CD4-positive, alpha-beta T cell treated with Interleukin-1 beta for 1 hour (primary cell): ENCODE measurements around the gene COL23A1.

Experiments used
- DNase-seq, 2 donors: peaks; one replicate each; pipeline ENCODE4 v3.0.0-alpha.2; 2020 to 2022

Gene COL23A1

DNA sequence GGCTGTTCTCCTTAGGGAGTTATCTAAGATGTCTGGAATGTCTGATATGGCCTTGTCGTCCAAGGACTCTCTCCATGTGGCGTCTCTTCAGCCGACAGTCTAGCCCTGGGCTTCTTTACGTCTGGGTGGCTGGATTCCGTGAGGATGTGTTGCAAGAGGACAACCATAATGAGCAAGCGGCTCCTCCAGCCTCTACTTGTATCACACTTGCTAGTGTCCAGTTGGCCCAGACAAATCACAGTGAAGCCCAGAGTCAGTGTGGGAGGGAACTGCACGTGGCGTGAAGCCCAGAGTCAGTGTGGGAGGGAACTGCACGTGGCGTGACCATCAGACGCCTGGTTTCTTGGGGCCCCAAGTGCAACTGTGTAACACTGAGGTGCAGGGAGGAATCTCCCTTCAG, 61.1 kb downstream of the COL23A1 start:
- DNase-seq: no peak

DNA sequence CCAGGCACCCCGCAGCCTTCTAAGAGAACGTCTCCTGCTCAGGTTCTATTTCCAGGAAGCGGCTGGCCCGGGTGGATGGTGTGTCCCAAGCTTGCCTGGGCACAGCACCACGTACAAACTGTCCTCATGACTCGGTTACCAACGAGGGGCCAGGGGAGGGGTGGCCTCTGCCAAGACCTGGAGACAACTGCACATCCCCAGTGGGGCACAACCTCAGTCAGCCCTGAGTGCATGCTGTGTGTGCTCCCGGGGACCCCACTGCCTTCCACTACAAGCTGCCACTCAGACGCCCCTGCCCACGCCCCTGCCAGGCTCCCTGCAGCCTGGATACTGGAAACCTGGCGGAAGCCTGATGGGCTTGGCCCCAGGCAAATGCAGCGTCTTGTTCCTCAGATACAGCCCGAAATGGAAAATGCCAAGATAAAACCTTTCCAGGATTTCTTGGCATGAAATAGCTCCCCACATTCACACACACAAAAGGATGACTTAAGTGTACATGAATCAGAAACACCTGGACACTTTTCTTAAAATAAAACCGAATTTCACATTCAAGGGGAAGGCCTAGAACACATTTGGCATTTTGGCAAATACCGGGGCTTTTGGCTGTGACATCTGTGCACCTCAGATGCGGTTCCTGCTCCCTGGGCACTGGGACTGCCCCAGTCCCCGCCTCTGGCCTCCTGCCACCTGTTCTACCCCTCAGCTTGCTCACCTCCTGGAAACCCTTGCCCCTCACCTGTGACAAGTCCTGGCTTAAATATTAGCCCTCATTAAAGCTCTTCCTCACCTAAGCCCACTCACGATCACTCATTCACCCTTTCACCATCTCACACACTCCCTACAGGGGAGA, 62.5 kb downstream of the COL23A1 start:
- DNase-seq: no peak

DNA sequence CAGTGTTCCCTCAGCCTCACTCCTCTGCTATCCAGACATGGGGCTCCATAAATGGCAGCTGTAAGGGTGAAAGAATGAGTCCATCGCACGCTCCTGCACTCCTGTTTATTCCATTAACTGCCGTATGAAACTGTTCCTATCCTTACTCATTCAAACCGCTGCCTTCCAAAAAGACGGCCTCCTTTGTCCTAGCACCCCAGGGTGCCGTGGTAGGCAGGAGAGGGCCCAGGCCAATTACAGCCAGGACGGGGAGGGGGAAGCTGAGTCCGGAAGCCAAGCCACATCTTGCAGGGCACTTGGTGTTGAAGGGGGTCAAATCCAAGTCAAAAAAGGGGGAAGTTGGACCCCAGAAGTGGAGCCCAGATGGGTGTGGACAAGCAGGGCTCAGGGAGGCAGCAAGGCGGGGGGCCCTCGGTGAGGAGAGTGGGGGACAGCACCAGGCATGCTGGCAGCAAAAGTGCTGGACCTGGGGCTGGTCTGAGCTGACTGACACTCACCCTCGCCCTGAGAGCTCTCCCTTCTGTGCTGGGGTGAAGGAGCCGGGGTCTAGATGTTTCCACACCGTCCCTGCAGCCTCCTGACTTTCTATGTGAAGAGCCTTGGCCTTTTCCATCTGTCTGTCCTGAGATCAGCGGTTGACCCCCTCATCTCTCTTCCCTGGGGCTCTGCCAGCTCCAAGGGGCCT, 63.3 kb downstream of the COL23A1 start:
- no peak for DNase-seq

DNA sequence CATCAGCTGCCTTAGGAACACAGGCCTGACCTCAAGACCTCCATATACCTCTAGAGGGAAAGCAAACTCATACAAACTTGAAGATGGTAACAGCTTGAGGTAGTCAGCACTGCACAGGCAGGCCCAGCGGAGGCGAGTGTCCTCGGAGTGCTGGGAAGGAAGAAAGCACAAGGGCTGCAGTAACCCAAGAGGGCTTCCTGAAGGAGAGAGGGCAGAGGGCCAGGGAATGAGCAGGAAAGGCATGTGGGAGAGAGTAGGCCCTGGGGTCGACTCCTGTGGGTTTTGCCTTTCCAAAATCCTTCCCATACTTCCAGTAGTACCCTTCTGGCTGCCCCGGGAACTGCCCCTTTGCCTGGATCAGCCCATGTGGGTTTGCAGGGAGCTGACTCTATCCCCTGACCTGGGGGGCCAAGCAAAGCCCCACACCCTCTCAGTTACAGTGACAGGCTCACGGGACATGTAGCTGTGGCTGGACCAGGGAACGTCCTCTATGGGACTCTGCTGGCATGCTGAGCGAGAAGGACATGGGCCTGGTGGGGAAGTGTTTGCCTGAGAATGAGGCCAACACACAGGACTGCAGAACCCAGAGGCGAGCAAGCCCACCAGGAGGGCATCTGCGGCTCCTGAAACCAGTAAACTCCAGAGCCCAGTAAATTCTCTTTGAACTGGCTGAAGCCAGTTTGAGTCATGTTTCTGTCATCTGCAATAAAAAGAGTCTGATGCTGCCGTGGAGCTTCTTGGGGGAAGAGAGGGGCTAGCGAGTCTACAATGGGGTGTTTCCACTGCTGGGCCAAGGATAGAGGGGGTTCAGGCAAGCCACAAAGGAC, 64.1 kb downstream of the COL23A1 start:
- no peak for DNase-seq

DNA sequence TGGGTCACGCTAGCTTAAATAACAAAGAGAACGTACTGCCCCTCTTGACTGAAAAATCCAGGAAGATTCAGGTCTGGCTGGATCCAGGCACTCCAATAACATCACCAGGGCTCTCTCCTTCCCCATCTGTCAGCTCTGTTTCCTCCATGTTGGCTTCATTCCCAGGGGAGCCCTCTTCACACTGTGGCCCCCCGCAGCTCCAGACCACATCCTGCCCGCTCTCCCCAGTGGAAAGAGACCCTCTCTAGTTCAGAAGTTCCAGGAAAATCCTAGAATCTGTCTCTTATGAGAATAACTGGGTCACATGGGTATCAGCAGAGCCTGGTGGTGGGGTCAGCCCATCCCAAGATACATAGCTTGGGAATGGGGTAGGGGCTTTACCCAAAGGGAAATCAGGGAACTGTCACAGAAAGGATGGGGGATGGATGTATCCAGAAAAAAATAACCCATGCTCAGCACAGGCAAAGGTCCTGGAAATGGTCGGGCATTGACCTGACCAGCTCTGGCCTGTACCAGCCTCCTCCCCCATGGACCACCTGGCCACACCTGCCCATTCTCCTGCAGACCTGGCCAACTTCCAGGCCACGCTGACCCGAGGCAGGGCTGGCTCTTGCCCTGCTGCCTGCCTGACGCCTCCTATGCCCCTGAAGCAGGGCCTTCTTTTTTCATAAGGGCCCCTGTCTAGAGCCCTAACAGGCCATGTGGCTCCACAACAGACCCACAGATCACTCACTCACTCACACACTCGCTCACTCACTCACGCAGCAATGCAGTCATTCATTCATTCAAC, 65.9 kb downstream of the COL23A1 start:
- no peak for DNase-seq

DNA sequence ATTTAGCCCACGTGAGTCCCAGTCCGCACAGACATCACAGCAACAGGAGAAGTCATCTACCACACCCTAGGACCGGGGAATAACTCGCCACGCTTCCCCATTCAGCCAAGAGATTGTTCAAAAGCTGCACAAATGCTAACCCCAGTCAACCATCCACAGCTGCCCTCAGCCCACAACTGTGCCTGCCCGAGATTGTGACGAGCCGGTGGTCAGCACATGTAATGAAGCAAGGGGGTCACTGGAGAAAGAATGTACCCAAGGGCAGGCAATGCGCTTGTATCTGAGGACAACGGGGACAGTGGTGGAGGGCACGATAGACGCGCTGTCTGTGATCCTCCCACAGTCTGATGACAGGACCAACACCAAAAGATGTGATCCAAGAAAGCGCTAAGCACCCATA, 67.8 kb downstream of the COL23A1 start:
- no peak for DNase-seq

DNA sequence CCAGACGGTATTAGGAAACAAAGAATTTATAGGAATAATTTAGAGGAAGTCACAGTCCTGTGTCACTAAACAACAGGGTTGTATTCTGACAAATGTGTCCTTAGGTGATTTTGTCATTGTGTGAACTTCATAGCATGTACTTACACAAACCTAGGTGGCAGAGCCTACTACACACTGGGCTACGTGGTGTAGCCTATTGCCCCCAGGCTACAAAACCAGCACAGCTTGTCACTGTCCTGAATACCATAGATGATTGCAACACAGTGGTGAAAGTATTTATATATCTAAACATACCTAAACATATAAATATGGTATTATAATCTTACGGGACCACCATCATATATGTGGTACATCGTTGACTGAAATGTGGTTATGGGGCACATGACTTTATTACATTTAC, 69.3 kb downstream of the COL23A1 start:
- DNase-seq: no peak

DNA sequence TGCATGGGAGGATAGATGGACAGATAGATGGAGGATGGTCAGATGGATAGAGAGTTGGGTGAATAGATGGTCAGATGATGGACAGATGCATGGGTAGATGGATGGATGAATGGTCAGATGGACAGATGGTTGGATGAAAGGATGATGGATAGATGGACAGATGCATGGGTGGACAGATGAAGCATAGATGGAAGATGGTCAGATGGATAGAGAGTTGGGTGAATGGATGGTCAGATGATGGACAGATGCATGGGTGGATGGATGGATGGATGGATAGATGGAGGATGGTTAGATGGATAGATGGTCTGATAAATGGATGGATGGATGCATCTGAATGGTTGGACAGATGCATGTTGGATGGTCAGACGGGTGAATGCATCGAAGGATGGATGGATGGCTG, 70.4 kb downstream of the COL23A1 start:
- no peak for DNase-seq

DNA sequence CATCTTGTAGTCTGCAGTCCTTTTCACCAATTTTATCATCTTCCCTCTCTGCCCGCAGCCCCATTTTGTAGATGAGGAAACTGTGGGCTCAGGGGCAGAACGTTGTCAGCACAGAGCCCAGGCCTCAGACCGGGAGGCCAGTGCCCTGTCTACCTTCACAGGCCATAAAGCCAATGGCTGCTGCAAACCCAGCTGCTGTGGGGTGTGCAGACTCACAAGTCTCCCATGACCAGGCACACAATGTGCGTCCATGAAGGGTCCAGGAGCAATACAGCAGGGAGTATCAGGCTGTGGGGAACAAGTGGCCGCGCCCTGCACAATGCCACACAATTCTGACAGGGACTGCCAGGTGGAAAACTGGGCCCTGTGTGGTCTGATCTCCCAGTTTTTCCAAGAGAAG, 71.0 kb downstream of the COL23A1 start:
- no peak for DNase-seq

DNA sequence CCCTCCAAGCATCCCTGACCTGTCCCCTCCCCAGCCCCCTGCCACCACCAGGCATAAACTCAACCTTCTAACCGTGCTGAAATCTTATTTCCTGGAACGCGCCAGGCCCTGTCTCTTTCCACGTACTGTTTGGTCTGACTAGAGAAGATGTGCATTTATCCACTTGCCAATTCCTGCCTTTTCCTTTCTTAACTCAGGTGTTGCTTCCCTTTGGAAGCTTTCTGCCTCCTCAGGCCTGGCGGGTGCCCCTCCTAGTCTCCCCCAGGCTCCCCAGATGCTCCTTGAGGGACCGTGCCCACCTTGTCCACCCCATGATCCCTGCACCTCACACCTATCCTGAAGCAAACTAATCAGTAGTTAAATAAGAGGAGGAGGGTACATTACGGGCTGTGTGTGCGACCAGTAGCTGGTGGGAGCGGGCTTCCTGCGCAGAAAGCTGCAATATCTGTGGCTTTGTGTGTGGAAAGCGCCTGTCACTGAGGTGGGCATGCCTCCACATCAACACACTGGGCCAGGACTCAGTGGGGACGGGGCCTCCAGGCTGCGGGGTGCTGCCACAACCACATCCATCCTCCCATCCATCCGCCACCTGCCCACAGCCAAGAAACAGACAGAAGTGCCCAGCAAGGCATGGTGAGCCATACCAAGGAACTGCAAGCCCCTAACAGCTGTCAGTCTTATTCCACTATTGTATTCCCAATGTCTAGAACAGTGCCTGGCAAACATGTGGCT, 73.5 kb downstream of the COL23A1 start:
- no peak for DNase-seq

DNA sequence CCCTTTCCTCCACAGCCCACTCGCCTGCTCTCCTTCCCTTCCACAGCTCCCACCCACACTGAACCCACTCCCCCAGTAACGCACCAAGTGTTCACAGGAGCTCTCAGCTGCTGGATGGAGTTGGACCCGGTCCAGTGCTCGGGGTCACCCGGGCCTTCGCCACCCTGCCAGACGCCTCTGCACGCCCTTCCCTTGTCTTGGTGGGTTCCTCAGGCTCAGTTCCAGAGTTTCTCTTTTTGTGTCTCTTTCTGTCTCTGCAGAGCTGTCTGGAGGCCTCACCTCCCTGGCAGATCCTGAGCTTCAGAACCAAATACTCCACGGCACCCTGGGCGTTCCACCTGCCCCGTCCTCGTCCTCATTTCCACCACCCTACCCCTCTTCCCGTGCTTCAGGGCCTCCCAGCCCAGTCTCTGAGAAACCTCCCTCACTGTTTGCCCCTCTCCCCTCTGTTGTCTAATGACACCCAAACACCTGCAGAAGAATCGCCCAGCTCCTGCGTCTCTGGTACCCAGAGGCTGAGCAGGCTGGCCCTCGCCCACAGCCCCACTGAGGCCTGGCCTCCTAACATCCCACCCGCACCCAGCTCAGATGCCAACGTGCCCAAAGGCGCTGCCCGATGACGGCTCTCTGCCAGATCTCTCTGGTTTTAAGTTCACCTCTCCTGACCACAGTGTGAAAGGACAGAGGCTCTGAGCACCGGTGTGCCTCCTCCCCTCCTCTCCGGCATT, 74.3 kb downstream of the COL23A1 start:
- no peak for DNase-seq

DNA sequence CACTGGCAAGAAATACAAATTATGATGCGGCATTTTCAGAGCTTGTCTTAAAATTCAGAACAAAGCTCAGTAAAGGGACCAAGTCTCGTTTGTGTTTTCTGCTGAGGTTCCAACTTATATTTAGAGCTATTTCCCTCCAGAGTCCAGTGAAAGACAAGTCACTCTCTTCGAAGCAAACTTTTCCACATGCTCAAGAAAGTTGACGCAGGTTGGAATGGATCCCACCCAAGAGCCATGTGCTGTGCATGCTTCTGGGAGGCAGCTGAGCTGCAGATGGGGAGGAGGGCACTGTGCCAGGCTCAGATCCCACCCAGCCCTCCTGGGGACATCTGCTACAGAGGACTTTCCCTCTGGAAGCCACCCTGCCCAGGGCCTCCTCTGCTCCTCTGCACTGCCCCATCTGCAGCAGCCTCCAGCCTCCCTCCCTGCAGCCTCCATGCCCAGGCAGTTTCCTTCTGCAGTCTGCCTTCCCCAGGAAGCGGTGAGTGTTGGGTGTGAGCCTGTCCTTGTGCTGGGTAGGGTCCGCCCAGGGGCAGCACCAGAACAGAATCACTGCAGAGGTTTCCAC, 75.3 kb downstream of the COL23A1 start:
- DNase-seq: no peak

DNA sequence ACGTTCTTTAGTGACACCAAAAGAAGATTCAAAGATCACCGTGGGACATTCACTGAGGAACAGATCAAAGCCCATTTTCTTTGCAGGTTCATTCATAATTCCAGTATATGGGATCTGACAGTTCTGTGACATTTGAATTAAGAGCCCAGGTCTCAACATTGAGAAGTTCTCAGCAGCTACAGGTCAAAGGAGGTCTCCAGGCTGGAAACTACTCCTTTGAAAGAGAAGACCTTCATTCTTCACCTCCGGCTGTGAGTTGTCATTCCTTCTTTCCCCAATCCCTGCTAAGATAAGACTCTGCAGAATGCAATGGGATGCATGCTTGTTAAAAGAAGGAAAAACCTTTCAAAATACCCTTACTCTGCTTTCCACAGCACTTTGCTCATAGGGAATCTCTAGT, 79.0 kb downstream of the COL23A1 start:
- no peak for DNase-seq

DNA sequence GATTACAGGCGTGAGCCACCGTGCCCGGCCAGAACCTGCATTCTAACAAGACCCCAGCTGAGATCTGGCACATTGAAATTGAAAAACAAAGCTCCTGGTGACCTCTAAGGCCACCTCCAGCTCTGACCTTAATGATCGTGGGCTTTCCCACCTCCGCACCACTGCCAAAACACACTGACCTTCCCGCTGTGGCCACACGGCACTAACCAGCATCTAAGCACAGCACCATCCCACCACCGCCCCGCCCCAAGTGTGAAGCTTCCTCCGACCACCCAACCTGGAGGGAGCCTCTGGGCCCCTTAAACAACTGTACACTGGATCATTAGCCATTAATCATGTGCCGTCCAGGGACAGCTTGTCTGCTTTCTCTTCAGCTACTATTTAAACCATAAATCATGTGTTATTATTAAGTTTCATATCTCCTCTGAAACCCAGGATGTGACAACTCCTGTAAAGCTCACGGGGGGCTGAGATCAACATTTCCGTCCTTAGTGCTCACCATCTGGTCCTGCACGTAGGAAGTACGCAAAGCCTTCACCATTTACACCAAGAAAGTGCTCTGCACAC, 80.6 kb downstream of the COL23A1 start:
- no peak for DNase-seq

DNA sequence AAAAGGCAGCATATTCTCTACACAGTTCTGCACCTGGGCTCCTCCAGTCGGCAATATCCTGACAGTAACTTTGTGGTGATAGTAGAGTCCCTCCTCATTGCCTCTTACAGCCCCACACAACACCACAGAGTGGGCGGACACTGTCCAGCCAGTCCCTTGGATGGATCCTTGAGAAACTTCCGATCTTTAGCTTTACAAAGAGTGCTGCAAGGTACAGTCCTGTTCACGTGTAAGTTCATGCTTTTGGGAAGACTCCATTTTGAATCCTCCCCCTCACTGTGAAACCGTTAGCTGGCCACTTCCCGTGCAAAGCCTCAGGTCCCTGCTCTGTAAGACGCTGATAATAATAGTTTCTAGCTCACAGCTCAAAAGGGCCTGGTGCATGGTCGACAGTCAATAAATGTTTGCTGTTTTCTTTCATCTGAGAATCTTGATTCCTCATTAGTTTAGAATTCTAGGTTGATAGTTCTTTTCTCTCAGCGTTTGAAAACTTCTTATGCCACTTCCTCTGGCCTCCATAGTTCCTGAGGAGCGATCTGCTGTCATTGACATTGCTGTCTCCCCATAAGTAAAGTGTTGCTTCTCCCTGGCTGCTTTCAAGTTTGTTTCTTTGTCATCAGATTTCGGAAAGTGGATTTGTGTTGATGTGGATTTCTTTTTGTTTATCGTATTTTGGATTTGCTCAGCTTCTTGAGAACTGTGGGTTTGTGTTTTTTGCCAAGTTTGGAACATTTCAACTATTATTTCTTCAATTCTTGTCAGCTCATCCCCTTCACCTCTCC, 82.9 kb downstream of the COL23A1 start:
- no peak for DNase-seq

DNA sequence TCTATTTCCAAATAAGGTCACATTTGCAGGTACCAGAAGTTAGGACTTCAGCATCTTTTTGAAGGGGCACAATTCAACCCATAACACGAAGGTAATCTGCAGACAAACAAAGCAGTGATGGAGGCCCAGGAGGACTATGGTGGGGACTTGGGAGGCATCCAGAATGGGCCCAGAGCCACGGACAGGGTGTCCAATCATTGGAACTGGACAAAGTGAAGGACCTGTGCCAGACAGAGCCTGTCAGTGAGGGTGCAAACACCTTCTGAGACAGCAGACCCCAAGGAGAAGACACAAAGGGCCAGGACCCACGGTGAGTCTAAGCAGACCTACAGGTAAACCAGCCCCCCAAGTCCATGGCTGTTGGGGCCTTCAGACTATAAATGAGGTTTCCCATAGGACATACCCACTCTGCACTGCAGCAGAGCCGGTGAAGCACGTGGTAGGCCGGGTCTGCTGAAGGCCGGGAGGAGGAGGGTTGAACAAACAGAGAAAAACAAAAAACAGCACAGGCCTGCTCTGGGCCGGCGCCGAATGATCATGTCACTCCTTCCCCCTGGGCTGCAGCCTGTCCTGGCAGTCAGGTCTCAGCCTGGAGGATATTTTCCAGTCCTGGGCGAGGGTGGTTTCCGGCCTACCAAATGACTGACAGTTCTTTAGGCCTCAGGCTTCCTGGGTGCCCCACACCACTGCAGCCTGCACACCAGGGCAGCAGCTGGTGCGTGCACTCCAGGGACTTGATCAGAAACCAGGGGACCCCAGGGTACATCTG, 84.4 kb downstream of the COL23A1 start:
- no peak for DNase-seq

DNA sequence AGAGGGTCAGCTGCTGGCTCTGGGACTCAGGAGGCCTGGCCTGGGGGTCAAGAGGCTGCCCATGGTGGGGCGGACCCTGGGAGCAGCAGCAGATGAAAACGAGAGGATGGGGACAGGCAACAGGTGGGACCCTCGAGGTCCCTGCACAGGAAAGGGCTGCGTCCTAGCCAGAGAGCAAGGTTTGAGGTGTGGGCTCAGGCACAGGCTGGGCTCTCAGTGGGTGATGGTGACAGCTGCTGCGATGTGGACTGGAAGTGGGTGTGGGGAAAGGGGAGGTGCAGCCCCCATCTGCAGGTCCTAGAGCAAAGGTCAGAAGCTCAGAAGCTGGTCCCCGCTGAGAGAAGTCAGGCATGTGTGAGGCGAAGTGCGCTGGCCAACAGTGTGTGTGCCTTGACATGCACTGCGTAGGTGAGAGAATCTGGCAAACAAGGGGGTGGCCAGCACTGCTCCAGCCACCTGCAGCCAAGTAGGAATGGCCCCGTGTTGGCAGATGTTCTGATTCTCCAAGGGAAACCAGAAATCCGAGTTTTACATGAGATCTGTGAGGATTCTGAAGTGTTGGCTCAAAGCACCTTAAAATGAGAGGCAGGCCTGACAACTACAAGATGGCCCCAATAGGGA, 85.7 kb downstream of the COL23A1 start:
- DNase-seq: no peak

DNA sequence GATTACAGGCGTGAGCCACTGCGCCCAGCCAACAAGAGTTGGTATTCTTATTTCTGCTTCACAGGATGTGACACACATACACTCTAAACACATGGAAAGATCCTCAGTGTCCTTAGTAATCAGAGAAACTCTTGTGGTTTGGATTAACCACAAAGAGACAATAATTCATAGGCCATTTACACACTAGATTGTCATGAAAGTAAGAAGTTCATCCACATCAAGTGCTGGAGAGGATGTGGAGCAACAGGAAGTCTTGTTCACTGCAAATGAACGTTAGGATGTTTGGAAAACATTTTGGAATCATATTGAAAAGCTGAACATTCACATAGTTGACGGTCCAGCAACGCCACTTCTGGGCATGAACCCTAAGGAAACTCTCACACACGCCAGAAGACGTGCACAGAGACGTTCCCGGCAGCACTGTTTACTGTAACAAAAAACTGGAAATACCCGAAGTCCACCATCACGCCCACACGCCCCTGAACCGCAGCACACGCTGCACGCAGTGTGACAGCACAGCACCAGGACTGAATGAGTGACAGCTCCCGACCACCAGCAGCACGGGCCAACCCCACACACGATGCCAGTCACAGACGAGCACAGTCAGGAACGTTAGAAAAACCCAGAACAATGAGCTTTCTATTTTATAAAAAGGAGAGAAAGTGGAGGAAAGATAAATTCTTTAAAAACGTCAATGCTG, 87.6 kb downstream of the COL23A1 start:
- DNase-seq: no peak
